GM18870 (cell line): ENCODE results near the gene GSAP.
"Not testable (repeated sequence)": the region's sequence is repeated elsewhere in the genome, so short reads cannot be mapped to it uniquely, and the experiment has no call there.

ENCODE experiments used
- ATAC-seq: cut with Tn5 transposase; IDR thresholded peaks from one replicate; pipeline ENCODE4 v1.9.1; 2021; ENCODE audit warnings: moderate library complexity; ENCODE audit not compliant: unreplicated experiment

The GSAP gene

DNA sequence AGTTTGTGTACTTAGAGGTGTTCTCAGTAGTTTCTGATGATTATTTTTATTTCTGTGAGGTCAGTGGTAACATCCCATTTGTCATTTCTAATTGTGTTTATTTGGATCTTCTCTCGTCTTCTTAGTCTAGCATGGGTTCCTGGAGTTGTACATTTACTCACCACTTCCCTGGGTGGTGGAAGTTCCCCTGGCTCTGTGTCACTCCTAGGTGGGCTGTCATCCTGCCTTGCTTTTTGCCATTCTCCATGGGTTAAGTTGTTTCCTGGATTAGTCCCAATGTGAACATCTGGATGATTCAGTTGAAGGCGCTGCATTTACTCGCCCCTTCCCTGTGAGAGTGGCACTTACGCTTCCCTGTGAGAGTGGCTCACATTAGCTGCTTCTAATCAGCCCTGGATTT is 48.2 kb downstream of the GSAP start:
- no peak for ATAC-seq

DNA sequence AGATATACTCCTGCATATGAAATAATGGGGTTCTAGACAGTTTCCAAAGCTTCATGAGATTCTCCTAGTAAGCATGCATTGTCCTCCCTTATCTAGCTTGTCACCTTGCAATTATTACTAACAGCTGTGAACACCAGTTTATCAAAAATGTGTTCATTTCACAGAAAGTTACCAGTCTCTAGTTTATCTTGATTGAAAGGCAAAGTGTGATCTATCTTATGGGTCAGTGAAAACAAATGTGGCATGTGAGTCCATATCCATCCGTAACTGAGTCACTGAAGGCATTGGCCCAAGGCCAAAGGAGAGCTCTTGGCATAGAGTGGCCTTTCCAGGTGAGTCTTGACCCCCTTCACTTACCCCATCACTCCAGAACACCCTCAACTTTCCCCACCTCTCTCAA is 53.2 kb downstream of the GSAP start:
- no peak for ATAC-seq

DNA sequence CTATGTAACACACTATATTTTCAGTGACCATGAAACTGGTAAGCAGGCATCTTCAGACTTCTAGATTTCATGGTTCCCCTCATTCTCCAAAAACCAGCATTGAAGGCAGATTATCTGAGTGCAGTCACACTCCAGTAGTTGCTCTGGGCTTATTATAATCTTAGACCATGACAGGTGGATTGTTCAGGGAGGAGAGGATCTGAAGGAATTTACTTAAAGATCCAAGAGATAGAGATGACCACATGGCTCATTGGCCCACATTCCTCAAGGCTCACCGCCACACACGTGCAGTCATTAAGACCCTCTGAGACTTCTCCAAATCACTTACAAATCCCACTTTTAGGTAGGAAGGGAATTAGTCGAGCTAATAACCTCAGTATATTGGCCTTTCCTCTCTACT is 55.2 kb downstream of the GSAP start:
- ATAC-seq, result no peak

DNA sequence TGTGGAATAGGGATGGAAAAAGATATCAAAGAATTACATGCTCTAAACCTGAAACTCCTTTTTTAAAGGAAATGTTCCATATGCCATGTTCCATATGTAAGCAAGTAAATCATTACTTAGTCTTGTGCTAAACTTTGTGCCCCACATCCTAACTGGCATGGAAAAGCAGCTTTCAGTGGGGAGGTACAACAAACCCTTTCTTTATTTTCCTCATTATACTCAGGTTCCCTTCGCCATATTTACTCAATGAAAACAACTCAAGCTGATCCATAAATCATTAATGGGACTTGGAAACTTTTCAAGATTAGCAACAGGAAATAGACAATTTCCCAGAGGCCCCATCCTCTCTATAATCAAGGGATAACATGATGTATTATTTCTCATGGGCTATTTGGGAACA is 56.0 kb downstream of the GSAP start:
- ATAC-seq, result no peak

DNA sequence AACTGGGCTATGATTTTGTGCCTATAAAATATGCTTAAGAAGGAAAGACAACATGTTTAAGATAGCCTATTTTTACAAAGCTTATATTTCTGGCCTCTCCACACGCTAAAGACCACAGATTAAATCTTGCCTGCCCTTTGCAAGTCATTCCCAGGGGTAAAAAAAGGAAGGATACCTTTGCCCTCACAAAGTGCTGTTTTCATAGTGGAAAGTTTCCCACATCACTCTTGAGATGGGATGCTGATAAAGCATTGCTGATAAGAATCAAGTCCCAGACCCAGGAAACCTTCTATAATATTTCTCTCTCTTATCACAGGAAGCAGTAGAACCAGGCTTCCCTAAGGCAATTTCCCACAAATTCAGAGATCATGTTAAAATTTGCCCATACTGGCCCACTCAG is 56.5 kb downstream of the GSAP start:
- no peak for ATAC-seq

DNA sequence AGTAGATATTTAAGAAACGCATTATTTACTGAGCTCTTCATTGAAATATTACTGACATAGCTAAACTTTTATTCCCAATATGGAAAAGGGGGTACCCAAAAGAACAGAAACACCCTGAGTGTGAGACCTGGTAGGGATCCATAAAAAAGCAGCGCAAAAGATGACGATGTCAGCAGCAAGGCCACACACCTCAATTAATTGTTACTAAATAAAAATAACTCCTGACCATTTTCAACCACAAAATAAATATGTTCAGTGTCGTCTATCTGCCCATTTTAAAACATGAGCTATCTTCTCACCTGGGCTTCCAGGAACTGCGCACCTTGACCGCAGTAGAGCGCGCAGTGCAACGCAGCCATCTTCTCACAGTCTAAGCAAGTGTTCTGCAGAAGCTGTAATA is 61.2 kb downstream of the GSAP start:
- ATAC-seq, result no peak

DNA sequence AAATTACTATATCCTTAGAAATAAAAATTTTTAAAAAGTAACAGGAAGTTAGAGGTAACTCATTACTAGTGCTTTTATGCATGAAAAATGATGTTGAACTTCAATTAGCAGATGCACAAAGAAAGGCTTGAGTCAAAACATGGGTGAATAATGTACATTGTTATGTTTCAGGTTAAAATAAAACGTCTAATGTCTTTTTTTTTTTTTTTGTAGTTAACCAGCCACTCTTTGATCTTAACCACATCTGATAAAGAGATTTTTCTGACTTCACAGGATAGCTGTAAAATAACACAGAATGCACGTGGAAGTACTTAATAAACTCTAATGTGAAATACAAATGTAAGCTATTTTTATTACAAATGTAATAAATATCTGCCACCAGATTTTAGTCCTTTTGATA is 61.7 kb downstream of the GSAP start:
- no peak for ATAC-seq

DNA sequence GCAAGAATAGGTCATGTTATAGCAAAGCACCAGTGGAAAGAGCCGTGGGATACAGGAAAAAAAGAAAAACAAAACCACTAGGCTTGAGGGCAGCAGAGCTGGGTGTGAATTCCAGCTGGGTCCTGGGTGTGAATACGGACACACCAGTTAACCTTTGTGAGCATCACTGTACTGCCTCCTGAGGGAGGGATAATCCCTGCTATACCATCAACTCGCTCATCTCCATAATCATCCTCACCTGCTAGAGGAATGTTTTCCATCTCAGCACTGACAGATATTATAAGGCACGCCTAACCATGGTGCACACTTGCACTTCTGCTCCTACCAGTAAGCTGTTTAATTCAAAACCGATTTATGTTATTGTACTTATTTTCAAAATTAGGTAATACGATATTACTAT is 62.2 kb downstream of the GSAP start:
- no peak for ATAC-seq

DNA sequence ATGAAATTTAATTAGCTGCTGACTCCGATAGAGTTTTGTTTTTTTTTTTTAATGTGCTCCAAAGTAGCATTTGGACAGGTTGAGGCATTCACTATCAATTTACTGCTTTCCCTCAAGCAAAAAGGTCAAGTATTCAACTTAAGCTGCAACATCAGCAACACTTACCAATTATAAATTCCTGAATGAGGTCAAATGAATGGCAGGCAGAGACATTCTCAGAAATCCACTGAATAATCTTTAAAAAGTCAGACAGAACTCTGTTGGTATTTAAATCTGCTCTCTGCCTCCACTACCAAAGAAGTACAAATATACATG is 62.8 kb downstream of the GSAP start:
- ATAC-seq, result no peak

DNA sequence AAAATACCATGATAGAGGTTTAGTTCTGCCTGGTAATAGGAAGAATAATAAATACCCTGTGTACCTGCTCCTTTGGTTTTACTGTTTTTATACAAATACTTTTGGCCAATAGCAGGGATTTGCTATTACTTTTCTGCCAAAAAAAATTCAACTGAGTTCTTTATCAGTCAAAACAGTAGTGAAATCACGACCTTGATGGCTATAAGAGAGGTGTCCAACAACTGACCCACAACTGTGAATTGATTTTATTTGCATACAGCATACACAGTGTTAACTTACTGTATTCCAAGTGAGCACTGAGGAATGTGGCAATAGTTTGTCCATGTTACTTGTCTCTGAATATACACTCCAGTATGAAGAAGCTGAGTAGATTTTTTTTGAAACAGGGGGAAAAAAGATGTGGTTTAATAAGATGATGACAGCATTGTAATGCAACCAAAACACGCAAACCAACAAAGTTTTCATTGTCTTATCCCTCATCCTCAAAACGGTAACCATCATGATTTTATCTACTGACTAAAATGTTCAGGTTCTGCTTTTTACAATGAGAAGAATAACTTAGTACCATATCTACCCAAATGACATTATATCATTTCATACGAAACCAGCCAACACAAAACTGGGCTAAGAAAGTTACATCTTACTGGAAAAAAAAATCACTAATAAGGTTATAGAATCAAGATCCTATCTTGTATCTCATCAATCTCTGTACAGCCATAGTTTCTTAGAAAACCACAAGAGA is 63.3 kb downstream of the GSAP start:
- ATAC-seq, result no peak

DNA sequence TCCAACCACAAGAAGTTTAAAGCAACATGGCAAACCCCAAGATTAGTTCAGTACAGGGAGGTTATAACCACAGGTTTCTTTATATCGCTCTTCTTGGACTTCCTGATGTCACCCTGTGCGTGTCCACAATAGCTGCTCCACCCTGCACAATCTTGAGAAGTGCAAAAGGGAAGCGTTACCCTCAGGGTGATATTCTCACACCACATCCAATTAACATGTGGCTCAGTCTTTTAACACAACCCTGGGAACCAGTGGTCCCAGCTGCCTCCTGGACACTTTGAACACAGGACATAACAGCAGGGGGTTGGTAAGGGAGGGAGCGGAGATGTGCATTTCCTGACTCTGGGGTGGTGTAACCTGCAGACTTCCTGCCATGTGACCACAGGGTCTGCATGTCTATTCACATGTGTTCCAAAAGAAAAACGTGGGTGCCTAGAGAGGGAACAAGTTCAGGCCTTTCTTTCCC is 64.6 kb downstream of the GSAP start:
- peak; percentile 84 for ATAC-seq

DNA sequence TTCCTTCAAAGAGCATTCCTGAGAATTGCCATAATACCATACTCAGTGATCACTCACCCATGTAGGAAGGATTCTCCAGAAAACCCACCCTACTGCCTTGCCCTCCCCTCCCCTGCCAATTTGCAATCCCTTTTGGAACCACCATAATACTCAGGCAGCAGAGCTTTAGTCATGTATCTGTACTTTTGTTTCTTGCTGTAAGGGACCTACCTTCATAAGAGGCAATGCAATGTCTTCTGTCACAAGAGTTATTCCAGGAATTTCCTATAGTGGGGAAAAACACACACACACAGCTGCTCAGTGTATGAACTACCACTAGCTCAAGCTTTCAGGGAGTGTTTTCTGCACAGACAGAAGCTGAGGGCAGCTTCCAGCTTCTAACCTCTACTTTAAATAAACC is 67.0 kb downstream of the GSAP start:
- ATAC-seq, result no peak

DNA sequence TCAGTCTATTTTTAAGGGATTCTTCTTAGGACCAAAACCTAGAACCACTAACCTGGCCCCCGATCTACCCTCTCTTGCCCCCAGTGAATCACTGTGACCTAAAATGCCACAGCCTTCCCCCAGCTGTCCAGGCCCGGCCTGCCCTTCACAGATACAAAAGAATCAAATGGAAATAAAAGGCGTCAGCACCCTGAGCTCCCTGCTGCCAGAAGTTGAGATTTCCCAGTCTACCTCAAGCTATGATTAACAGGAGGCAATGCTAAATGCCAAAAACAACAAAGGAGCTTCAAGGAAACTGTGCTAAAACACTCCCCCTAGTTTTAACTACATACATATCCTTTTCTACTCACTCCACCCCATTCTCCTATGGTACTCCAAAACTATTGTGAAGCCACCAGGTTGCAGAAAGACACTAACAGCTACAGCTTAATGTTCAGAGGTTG is 67.8 kb downstream of the GSAP start:
- ATAC-seq, result no peak

DNA sequence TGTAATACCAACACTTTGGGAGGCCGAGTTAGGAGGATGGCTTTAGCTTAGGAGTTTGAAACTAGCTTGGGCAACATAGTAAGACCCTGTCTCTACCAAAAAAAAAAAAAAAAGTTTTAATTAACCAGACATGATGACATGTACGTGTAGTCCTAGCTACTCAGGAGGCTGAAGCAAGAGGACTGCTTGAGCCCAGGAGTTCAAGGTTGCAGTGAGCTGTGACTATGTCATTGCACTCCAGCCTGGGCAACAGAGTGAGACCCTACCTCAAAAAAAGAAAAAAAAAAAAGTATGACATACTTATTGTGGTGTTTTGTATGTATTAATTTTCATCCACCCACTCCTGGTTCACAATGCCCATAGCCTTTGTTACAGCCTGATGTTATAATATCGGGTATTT is 69.7 kb downstream of the GSAP start:
- no peak for ATAC-seq

DNA sequence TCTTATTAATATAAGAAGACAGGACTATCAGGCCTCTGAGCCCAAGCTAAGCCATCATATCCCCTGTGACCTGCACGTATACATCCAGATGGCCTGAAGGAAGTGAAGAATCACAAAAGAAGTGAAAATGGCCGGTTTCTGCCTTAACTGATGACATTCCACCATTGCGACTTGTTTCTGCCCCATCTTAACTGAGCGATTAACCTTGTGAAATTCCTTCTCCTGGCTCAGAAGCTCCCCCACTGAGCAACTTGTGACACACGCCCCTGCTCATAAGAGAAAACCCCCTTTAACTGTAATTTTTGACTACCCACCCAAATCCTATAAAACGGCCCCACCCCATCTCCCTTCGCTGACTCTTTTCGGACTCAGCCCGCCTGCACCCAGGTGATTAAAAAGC is 70.7 kb downstream of the GSAP start:
- not testable (repeated sequence) for ATAC-seq

DNA sequence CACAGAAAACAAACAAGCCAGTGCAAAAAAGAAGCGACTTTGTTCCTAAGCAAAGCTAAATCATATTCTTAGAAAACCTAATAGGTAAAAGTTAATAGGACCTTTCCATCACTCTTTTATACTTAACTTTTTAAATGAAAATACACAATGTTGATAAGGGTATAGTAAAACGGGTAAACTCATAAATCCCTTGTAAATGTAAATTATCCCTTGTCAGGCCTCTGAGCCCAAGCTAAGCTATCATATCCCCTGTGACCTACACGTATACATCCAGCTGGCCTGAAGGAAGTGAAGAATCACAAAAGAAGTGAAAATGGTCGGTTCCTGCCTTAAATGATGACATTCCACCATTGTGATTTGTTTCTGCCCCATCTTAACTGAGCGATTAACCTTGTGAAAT is 76.4 kb downstream of the GSAP start:
- ATAC-seq, result no peak

DNA sequence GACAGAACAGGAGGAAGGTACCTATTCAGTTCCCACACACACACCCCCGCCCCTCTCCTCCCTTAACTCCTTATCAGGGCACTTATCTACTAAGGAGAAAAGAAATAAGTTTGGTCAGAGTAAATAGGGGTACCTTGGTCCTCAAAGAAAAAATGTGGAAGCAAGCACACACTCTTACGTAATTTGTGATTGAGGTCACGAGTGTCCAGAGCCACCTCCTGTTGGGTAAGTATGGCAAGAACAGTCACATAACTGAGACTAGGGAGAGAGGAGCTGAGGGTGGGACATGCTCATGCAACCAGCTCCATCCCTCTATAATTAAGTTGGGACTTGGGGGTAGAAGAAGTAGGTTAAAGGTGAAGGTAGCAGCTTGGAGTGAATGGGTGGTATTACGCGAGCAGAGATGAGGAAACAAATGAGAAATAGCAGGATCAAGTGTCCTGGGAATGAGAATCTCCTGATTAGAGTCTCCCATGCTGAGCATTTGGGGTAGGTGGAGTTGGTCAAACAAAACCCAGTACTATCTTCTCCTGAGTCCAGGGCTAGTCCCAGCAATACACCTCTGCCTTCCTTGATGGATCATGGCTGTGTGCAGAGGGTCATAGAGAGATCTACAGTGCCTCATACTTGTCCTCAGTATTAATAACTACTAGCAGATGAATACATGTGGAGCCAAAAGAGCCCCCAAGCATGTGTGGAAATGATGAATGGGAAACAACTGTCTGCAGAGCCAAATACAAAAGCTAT is 77.1 kb downstream of the GSAP start:
- ATAC-seq, result no peak

DNA sequence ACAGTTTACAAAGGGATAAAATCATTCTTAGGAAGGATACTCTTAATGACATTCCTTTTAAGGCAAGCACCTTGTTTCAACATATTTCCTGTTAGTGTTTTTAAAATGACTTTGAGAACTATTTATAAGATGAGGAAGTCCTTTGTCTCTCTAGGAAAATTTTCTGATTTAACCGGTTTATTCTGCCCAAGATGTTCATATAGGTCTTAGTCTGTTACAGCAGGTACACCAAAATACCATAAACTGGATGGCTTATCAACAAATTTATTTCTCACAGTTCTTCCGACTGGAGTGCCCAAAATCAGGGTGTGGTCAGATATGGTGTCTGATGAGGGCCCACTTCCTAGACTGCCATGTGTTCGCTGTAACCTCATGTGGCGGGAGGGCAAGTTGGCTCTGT is 77.9 kb downstream of the GSAP start:
- ATAC-seq, result no peak

DNA sequence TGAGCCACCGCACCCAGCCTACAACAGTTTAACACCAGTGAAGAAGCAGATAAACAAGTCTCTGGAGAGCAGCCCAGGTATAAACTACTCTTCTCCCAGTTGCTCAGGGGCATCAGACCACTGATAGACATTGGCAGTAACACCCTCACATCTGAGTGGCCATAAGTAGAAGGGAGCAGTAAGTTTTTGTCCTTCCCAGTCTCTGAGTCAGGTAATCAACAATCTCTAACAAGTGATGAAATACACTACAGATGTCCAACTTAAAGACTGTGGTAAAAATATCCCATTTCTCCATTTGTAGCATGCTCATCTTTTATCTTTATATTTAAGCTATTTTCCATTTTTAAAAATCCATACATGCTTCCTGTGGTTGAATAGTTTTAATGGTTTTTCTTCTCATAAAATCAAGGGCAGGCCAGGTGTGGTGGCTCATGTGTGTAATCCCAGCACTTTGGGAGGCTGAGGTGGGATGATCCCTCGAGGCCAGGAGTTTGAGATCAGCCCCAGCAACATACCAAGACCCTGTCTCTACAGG is 78.6 kb downstream of the GSAP start:
- ATAC-seq, result no peak

DNA sequence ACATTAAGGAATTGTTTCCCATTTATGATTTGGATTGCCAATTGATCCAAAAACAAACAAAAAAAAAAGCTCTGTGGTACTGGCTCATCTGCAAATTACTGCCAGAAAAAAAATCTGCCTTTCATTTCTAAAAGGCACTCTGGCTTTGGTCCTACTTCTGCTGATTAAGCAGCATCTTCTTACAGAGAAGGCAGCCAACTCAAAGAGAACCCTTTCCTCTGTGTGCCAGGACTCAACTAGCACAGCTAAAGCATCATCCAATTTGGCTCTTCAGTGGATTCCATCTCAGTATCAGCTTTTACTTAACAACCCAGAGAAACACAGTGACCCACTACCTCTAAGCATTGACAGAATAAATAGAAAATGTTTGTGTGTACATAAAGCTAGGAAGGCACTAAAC is 80.6 kb downstream of the GSAP start:
- ATAC-seq, result no peak

DNA sequence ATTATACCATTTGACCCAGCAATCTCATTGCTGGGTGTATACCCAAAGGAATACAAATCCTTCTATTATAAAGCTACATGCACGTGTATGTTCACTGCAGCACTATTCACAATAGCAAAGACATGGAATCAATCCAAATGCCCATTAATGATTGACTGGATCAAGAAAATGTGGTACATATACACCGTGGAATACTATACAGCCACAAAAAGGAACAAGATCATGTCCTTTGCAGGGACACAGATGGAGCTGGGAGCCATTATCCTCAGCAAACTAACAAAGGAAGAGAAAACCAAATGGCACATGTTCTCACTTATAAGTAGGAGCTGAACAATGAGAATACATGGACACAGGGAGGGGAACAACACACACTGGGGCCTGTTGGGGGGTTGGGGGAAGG is 82.1 kb downstream of the GSAP start:
- not testable (repeated sequence) for ATAC-seq

DNA sequence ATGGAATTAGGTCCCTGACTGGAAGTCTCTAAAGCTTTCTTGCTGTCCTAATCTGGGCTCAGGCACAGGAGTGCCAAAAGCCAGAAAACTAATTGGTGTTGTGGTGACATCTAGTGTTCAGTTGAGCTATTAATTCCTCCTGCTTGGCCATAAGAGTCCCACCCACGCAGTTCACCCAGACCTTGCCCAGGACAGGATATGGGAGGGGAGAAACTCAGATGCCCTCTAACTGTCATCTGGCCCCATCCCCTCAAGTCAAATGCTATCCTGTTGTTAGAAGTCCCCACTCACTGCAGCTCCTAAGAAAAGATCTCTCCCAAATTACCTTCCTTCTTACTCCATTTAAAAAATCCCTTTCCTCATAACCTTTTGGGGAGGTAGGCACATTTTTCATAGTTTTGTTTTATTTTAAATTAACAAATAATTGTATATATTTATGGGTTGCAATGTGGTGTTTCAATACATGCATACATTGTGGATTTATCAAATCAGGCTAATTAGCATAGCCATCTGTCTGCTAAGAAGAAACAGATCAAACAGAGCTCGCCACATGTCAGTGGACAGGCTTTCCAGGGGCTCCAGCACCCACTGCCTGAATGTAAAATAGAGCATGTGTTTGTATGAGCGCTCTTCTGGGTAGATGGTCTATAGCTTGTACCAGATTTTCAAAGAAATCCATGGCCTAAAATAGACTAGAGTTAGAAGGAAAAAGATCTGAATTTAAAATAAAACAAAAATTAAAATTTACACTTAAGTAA is 84.0 kb downstream of the GSAP start:
- ATAC-seq, result peak; percentile 78
